ENCODE measurements around the gene UPF3B.

UPF3B gene

GRCh38 chrX:119802546-119802945 is 50.2 kb downstream of the UPF3B start:
- no peak for DNase-seq (ENCODE audit: low read depth)
- no peak for TF ChIP-seq CTCF (IDR thresholded peaks at IDR 0.05; ENCODE audit: low read depth, low read length)
- no peak for TF ChIP-seq MYC (IDR thresholded peaks at IDR 0.05; ENCODE audit: low read depth, low read length)
- H3K4me3 ChIP-seq (ENCODE audit: low read depth, low read length): no peak overlapping the region

- TF ChIP-seq MAX (IDR thresholded peaks at IDR 0.05; ENCODE audit: low read depth, low read length): no peak
- TF ChIP-seq CTCF (IDR thresholded peaks at IDR 0.05; ENCODE audit: low read depth, low read length): no peak
- no peak for TF ChIP-seq MYC (IDR thresholded peaks at IDR 0.05; ENCODE audit: low read depth, low read length)
- no peak overlapping the region for H3K4me3 ChIP-seq (ENCODE audit: low read depth, low read length)
- no peak for DNase-seq (ENCODE audit: low read depth)
These were observed 51.2 kb downstream of the UPF3B start for GRCh38 chrX:119801253-119802221.

GRCh38 chrX:119791437-119792231 is 61.1 kb downstream of the UPF3B start, which contains the start of gene RPL39:
Gene RPL39, minus strand, starts transcription at chrX:119791630. Its CDS starts 54 bp downstream, at chrX:119791576.
- H3K4me3 ChIP-seq (ENCODE audit: low read depth, low read length): peak within 1 kb of the TSS; percentile 94
- DNase-seq (ENCODE audit: low read depth): peak; percentile 94
- TF ChIP-seq POLR2A (IDR thresholded peaks at IDR 0.05; ENCODE audit: extremely low read depth, insufficient read length) (peak; percentile 92), CTCF (IDR thresholded peaks at IDR 0.05; ENCODE audit: low read depth, low read length) (no peak), MYC (IDR thresholded peaks at IDR 0.05; ENCODE audit: low read depth, low read length) (peak; percentile 91), MAX (IDR thresholded peaks at IDR 0.05; ENCODE audit: low read depth, low read length) (peak; percentile 90)

GRCh38 chrX:119790977-119791436 is 61.8 kb downstream of the UPF3B start:
- DNase-seq (ENCODE audit: low read depth): peak; percentile 53

More at GRCh38 chrX:119790977-119791436, 61.8 kb downstream of the UPF3B start:
- H3K4me3 ChIP-seq (ENCODE audit: low read depth, low read length): peak overlapping the region; percentile 94
- TF ChIP-seq POLR2A (IDR thresholded peaks at IDR 0.05; ENCODE audit: extremely low read depth, insufficient read length) (no peak), MAX (IDR thresholded peaks at IDR 0.05; ENCODE audit: low read depth, low read length) (no peak), MYC (IDR thresholded peaks at IDR 0.05; ENCODE audit: low read depth, low read length) (no peak), CTCF (IDR thresholded peaks at IDR 0.05; ENCODE audit: low read depth, low read length) (no peak)
